Measurements from ENCODE around the gene GMPPA. TPM values are rescaled to one million over a fixed set of nuclear protein-coding genes. Genes with fewer than 3 reads are reported as not detected.

The GMPPA gene
- total RNA-seq, 4 donors from 2014 or later, result 26.5 to 50.6 (median 42.6) TPM

- Histone ChIP-seq H3K27me3 (peaks cover 18% of the 10 kb centered on the region), H3K4me3 (replicated peaks in 1 of 3) (no peak overlapping the region), H3K9me3 (no peaks in the 10 kb centered on the region), H3K4me1 (peaks cover 10 to 12% of the 10 kb centered on the region in 2 donors), H3K27ac (no peak overlapping the region), H3K36me3 (no peaks in the 10 kb centered on the region)
- DNase-seq, result peak; percentile 59 to 67
- TF ChIP-seq POLR2A (IDR thresholded peaks at IDR 0.05), result no peak
- TF ChIP-seq CTCF (IDR thresholded peaks at IDR 0.05), result no peak
- intact Hi-C loops (cut with DNase I), result loop anchor here (5.0 kb wide), 2 partner anchors 35 to 50 kb away; no protein-coding TSS in a partner anchor
- 21 to 25% methylated on average over 4 to 6 of the region's 6 CpGs for WGBS, 2 donors
Measured at GRCh38 chr2:219527076-219527394, 28.3 kb downstream of the GMPPA start.

GRCh38 chr2:219527472-219527871, 28.8 kb downstream of the GMPPA start:
- WGBS, 2 donors, result 63 to 69% methylated on average over 5 of the region's 5 CpGs
- Histone ChIP-seq H3K4me1 (peaks cover 7 to 9% of the 10 kb centered on the region in 2 donors), H3K27ac (no peak overlapping the region), H3K36me3 (no peaks in the 10 kb centered on the region), H3K9me3 (no peaks in the 10 kb centered on the region), H3K27me3 (peaks cover 15% of the 10 kb centered on the region), H3K4me3 (replicated peaks in 1 of 3) (no peak overlapping the region)
- DNase-seq, result no peak
- intact Hi-C loops (cut with DNase I), result loop anchor here (5.0 kb wide), 2 partner anchors 35 to 50 kb away; no protein-coding TSS in a partner anchor
- no peak for TF ChIP-seq POLR2A (IDR thresholded peaks at IDR 0.05)
- TF ChIP-seq CTCF (IDR thresholded peaks at IDR 0.05), result no peak

GRCh38 chr2:219530048-219530963, 31.6 kb downstream of the GMPPA start:
- Histone ChIP-seq H3K4me3 (replicated peaks in 1 of 3) (no peak overlapping the region), H3K27ac (no peak overlapping the region), H3K9me3 (no peaks in the 10 kb centered on the region), H3K4me1 (no peaks in the 10 kb centered on the region), H3K36me3 (no peaks in the 10 kb centered on the region), H3K27me3 (no peaks in the 10 kb centered on the region)
- no peak for TF ChIP-seq POLR2A (IDR thresholded peaks at IDR 0.05)
- peak; percentile 86 to 99 (median 97) for TF ChIP-seq CTCF (IDR thresholded peaks at IDR 0.05)
- 16 to 22% methylated on average over 14 to 21 of the region's 21 CpGs for WGBS, 2 donors
- peak; percentile 72 to 84 for DNase-seq
- intact Hi-C loops (cut with DNase I), result loop anchor here (2.0 to 5.0 kb wide), 2 partner anchors 73 to 130 kb away; no protein-coding TSS in a partner anchor

GRCh38 chr2:219531639-219532377, 33.1 kb downstream of the GMPPA start:
- Histone ChIP-seq H3K36me3 (no peaks in the 10 kb centered on the region), H3K27me3 (no peaks in the 10 kb centered on the region), H3K9me3 (no peaks in the 10 kb centered on the region), H3K27ac (no peak overlapping the region), H3K4me1 (no peaks in the 10 kb centered on the region), H3K4me3 (replicated peaks in 1 of 3) (no peak overlapping the region)
- no peak for DNase-seq
- WGBS, 2 donors, result 66 to 77% methylated on average over 16 to 17 of the region's 20 CpGs
- no peak for TF ChIP-seq CTCF (IDR thresholded peaks at IDR 0.05)
- no peak for TF ChIP-seq POLR2A (IDR thresholded peaks at IDR 0.05)
- intact Hi-C loops (cut with DNase I), result loop anchor here (2.0 to 5.0 kb wide), 2 partner anchors 75 to 131 kb away; no protein-coding TSS in a partner anchor

All from thyroid gland (tissue), 4 donors.